Lung (tissue), 12 donors: ENCODE measurements around the gene SPECC1L. TPM values are rescaled to one million over a fixed set of nuclear protein-coding genes. Genes with fewer than 3 reads are reported as not detected.

Experiments used
- ATAC-seq: fragments of 200-7000 bp; cut with Tn5 transposase; one replicate; pipeline ENCODE4 v1.9.1; 2020; ENCODE audit warnings: moderate number of reproducible peaks; ENCODE audit not compliant: insufficient read depth, low FRiP score
- DNase-seq, 3 donors: peaks; one replicate each; pipeline ENCODE4 v3.0.0-alpha.2; 2013 to 2017
- H3K27ac ChIP-seq, 2 donors: one replicate each; pipeline ENCODE4 v1.5.1; 2013; ENCODE audit warnings: mild to moderate bottlenecking in 2 of 2, moderate library complexity in 2 of 2, control low read depth in 1 of 2, inconsistent platforms in 1 of 2, low read depth in 1 of 2, low read length in 1 of 2
- H3K27me3 ChIP-seq, 3 donors: one replicate each; pipeline ENCODE4 v1.5.1; 2013; ENCODE audit warnings: low read length in 2 of 3; ENCODE audit not compliant: control insufficient read depth in 3 of 3, insufficient read depth in 3 of 3
- H3K36me3 ChIP-seq, 4 donors: one replicate each; pipeline ENCODE4 v1.5.1; 2013; ENCODE audit warnings: low read length in 4 of 4, mild to moderate bottlenecking in 1 of 4, moderate library complexity in 1 of 4; ENCODE audit not compliant: control insufficient read depth in 4 of 4, insufficient read depth in 4 of 4
- H3K4me1 ChIP-seq, 5 donors: one replicate each; pipeline ENCODE4 v1.5.1; 2013; ENCODE audit warnings: low read length in 5 of 5, mild to moderate bottlenecking in 2 of 5, moderate library complexity in 1 of 5; ENCODE audit not compliant: control insufficient read depth in 5 of 5, insufficient read depth in 5 of 5
- H3K4me3 ChIP-seq: one replicate; pipeline ENCODE4 v1.5.1; 2013; ENCODE audit warnings: mild to moderate bottlenecking, control low read depth, moderate library complexity
- H3K9ac ChIP-seq, 2 donors: one replicate each; pipeline ENCODE4 v1.5.1; 2013; ENCODE audit warnings: low read length in 2 of 2, control low read depth in 1 of 2; ENCODE audit not compliant: insufficient read depth in 1 of 2
- H3K9me3 ChIP-seq, 4 donors: one replicate each; pipeline ENCODE4 v1.5.1; 2013; ENCODE audit warnings: low read length in 3 of 4, mild to moderate bottlenecking in 1 of 4, moderate library complexity in 1 of 4; ENCODE audit not compliant: control insufficient read depth in 4 of 4, insufficient read depth in 3 of 4
- CTCF ChIP-seq: IDR thresholded peaks from 2 replicates; pipeline ENCODE4 v1.5.1; 2012; ENCODE audit warnings: mild to moderate bottlenecking; ENCODE audit errors: control extremely low read depth, extremely low read depth
- WGBS, 2 donors: extraction: QIAGEN DNeasy Blood & Tissue Kit; methylation state at CpG; one replicate each; pipeline ENCODE4 v1.1.7; 2013; 5-methylcytosine and 5-hydroxymethylcytosine counted together
- polyA plus RNA-seq, 2 donors: library from polyadenylated mRNA; stranded (reverse); fragments of 200-250 nt; gene quantifications; one replicate each; pipeline ENCODE4 v1.2.1, GENCODE V29; 2013
- total RNA-seq, 2 donors: library from RNA; depleted of rRNA in 1 of 2; stranded (reverse); fragments of >200 nt in 1 of 2; gene quantifications; one replicate each; pipeline ENCODE4 v1.2.1, GENCODE V29; 2014 to 2021
- donor health status: control.
- donor health status: control.
- donor health status: Bipolar disorder and iron deficiency.
- donor health status: healthy.
- donor health status: DM: yes; HTN: yes; CAD: no.

Gene SPECC1L
- total and polyA plus RNA-seq, 4 donors = 10.4 to 83.9 (median 37.8) TPM

- Histone ChIP-seq H3K9me3 (no peaks in the 10 kb centered on the region), H3K9ac (no peak overlapping the region), H3K36me3 (peaks cover 3 to 44% (median 29%) of the 10 kb centered on the region in 4 donors), H3K4me1 (peaks cover 0 to 10% (median 0%) of the 10 kb centered on the region in 5 donors), H3K27ac (peak overlapping the region in 1 of 2 donors; percentile 32), H3K27me3 (no peaks in the 10 kb centered on the region), H3K4me3 (no peak overlapping the region)
- ATAC-seq (no peak), DNase-seq (no peak)
- 84% methylated on average over 26 of the region's 26 CpGs for WGBS, 2 donors
- TF ChIP-seq CTCF = no peak
Observed at GRCh38 chr22:24414984-24415945, 144.6 kb downstream of the SPECC1L start.

- Histone ChIP-seq H3K9me3 (no peaks in the 10 kb centered on the region), H3K4me1 (peaks cover 0 to 19% (median 0%) of the 10 kb centered on the region in 5 donors), H3K27me3 (no peaks in the 10 kb centered on the region), H3K4me3 (no peak overlapping the region), H3K36me3 (peaks cover 3 to 44% (median 29%) of the 10 kb centered on the region in 4 donors), H3K9ac (no peak overlapping the region), H3K27ac (no peak overlapping the region)
- TF ChIP-seq CTCF = no peak
- DNase-seq (no peak), ATAC-seq (no peak)
- 96% methylated on average over 8 of the region's 8 CpGs for WGBS, 2 donors
Observed at GRCh38 chr22:24416095-24416494, 145.5 kb downstream of the SPECC1L start.

- Histone ChIP-seq H3K4me3 (no peak overlapping the region), H3K4me1 (peaks cover 0 to 19% (median 0%) of the 10 kb centered on the region in 5 donors), H3K9me3 (no peaks in the 10 kb centered on the region), H3K36me3 (peaks cover 3 to 41% (median 27%) of the 10 kb centered on the region in 4 donors), H3K27ac (no peak overlapping the region), H3K9ac (no peak overlapping the region), H3K27me3 (no peaks in the 10 kb centered on the region)
- ATAC-seq (no peak), DNase-seq (no peak)
- TF ChIP-seq CTCF = no peak
- 91 to 93% methylated on average over 6 of the region's 6 CpGs for WGBS, 2 donors
Observed at GRCh38 chr22:24416611-24417010, 146.0 kb downstream of the SPECC1L start.
